ENCODE data around the gene KCNK16. TPM values are rescaled to one million over a fixed set of nuclear protein-coding genes. Genes with fewer than 3 reads are reported as not detected.
A peak's percentile ranks its signal among the peaks of the same experiment; 100 is the strongest.

The KCNK16 gene
- total RNA-seq, 4 donors from 2014 or later: not detected

GRCh38 chr6:39347206-39347605, 24.7 kb upstream of the KCNK16 start:
- Histone ChIP-seq H3K27ac (no peak overlapping the region), H3K36me3 (no peaks in the 10 kb centered on the region), H3K27me3 (no peaks in the 10 kb centered on the region), H3K9me3 (no peaks in the 10 kb centered on the region), H3K4me1 (peaks cover 0 to 6% (median 0%) of the 10 kb centered on the region in 4 donors), H3K4me3 (no peak overlapping the region)
- DNase-seq: no peak
- intact Hi-C loops (cut with DNase I; ENCODE audit: low total_unique reads) (no loop called here), in situ Hi-C loops (cut with MboI; ENCODE audit: low pct_ligation_motif_present in 1 of 4, low pct_unique_long_range_greater_than_20kb in 1 of 4, low sequenced_read_pairs in 3 of 4) (loop anchor here in 1 of 4 donors (25.0 kb wide), 1 partner anchor 1490 kb away; no protein-coding TSS in a partner anchor)
- TF ChIP-seq POLR2A (IDR thresholded peaks at IDR 0.05) (no peak), EP300 (IDR thresholded peaks at IDR 0.05; ENCODE audit: low read depth) (no peak), POLR2AphosphoS5 (IDR thresholded peaks at IDR 0.05) (no peak), CTCF (IDR thresholded peaks at IDR 0.05) (no peak)
- 90% methylated on average over 6 of the region's 6 CpGs; no CpG with 5 or more reads in 1 of the 2 donors for WGBS, 2 donors (ENCODE audit: low coverage in 1 of 2)

GRCh38 chr6:39344821-39345280, 22.3 kb upstream of the KCNK16 start:
- H3K27ac ChIP-seq: no peak overlapping the region
- no peaks in the 10 kb centered on the region for H3K9me3 ChIP-seq
- no peak for DNase-seq
- 40 to 79% methylated on average over 1 to 7 of the region's 7 CpGs for WGBS, 2 donors (ENCODE audit: low coverage in 1 of 2)
- intact Hi-C loops (cut with DNase I; ENCODE audit: low total_unique reads): no loop called here
- H3K27me3 ChIP-seq: no peaks in the 10 kb centered on the region
- in situ Hi-C loops (cut with MboI; ENCODE audit: low pct_ligation_motif_present in 1 of 4, low pct_unique_long_range_greater_than_20kb in 1 of 4, low sequenced_read_pairs in 3 of 4): loop anchor here in 1 of 4 donors (25.0 kb wide), 1 partner anchor 1492 kb away; no protein-coding TSS in a partner anchor
- peaks cover 0 to 6% (median 0%) of the 10 kb centered on the region in 4 donors for H3K4me1 ChIP-seq
- no peak overlapping the region for H3K4me3 ChIP-seq
- H3K36me3 ChIP-seq: no peaks in the 10 kb centered on the region
- no peak for TF ChIP-seq POLR2A (IDR thresholded peaks at IDR 0.05)
- TF ChIP-seq CTCF (IDR thresholded peaks at IDR 0.05): no peak

- no peaks in the 10 kb centered on the region for H3K36me3 ChIP-seq
- intact Hi-C loops (cut with DNase I; ENCODE audit: low total_unique reads): no loop called here
- H3K27ac ChIP-seq: peak overlapping the region in 1 of 4 donors; percentile 15
- TF ChIP-seq POLR2A (IDR thresholded peaks at IDR 0.05) (no peak), EP300 (IDR thresholded peaks at IDR 0.05; ENCODE audit: low read depth) (no peak), POLR2AphosphoS5 (IDR thresholded peaks at IDR 0.05) (no peak)
- H3K4me3 ChIP-seq: no peak overlapping the region
- H3K4me1 ChIP-seq: peaks cover 0 to 6% (median 0%) of the 10 kb centered on the region in 4 donors
- in situ Hi-C loops (cut with MboI; ENCODE audit: low pct_ligation_motif_present in 1 of 4, low pct_unique_long_range_greater_than_20kb in 1 of 4, low sequenced_read_pairs in 3 of 4): loop anchor here in 1 of 4 donors (25.0 kb wide), 1 partner anchor 1494 kb away; no protein-coding TSS in a partner anchor
- H3K9me3 ChIP-seq: no peaks in the 10 kb centered on the region
- no peak for DNase-seq
- no peaks in the 10 kb centered on the region for H3K27me3 ChIP-seq
- whole genome bisulfite sequencing, 2 donors (ENCODE audit: low coverage in 1 of 2): 76% methylated on average over 9 of the region's 9 CpGs; no CpG with 5 or more reads in 1 of the 2 donors
These were observed 20.9 kb upstream of the KCNK16 start for GRCh38 chr6:39343396-39343870.

- DNase-seq: no peak
- TF ChIP-seq CTCF (IDR thresholded peaks at IDR 0.05): no peak
- no peak for TF ChIP-seq POLR2AphosphoS5 (IDR thresholded peaks at IDR 0.05)
- TF ChIP-seq POLR2A (IDR thresholded peaks at IDR 0.05): no peak
- no peak for TF ChIP-seq EP300 (IDR thresholded peaks at IDR 0.05; ENCODE audit: low read depth)
- WGBS, 2 donors (ENCODE audit: low coverage in 1 of 2): 60 to 64% methylated on average over 5 to 14 of the region's 14 CpGs
- in situ Hi-C loops (cut with MboI; ENCODE audit: low pct_ligation_motif_present in 1 of 4, low pct_unique_long_range_greater_than_20kb in 1 of 4, low sequenced_read_pairs in 3 of 4) (loop anchor here in 1 of 4 donors (25.0 kb wide), 1 partner anchor 1494 kb away; no protein-coding TSS in a partner anchor), intact Hi-C loops (cut with DNase I; ENCODE audit: low total_unique reads) (no loop called here)
- no peaks in the 10 kb centered on the region for H3K9me3 ChIP-seq
- H3K4me3 ChIP-seq: no peak overlapping the region
- no peaks in the 10 kb centered on the region for H3K36me3 ChIP-seq
- H3K27ac ChIP-seq: peak overlapping the region in 1 of 4 donors; percentile 15
- no peaks in the 10 kb centered on the region for H3K27me3 ChIP-seq
- H3K4me1 ChIP-seq: peaks cover 0 to 6% (median 0%) of the 10 kb centered on the region in 4 donors
These were observed 20.3 kb upstream of the KCNK16 start for GRCh38 chr6:39342692-39343395.
